T-helper 22 cell (primary cell): Measurements from ENCODE around the gene NTM.

Experiments
- DNase-seq: peaks from one replicate; pipeline ENCODE4 v3.0.0-alpha.2; 2020; ENCODE audit warnings: low read depth

The NTM gene

GRCh38 chr11:131824771-131825170, 454.4 kb downstream of the NTM start:
- no peak for DNase-seq

GRCh38 chr11:131827430-131827829, 457.0 kb downstream of the NTM start:
- no peak for DNase-seq

DNA sequence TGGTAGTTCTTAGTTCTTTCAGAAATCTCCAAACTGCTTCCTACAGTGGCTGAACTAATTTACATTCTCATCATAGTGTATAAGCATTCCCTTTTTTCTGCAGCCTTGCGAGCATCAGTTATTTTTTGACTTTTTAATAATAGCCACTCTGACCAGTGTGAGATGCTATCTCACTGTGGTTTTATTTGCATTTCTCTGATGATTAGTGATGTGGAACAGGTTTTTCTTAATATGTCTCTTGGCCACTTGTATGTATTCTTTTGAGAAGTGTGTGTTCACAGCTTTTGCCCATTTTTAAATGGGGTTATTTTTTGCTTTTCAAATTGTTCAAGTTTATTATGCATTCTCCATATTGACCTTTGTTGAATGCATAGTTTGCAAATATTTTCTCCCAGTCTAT, 459.3 kb downstream of the NTM start:
- no peak for DNase-seq

GRCh38 chr11:131832079-131832478, 461.7 kb downstream of the NTM start:
- no peak for DNase-seq

GRCh38 chr11:131833366-131833765, 463.0 kb downstream of the NTM start:
- DNase-seq: no peak

DNA sequence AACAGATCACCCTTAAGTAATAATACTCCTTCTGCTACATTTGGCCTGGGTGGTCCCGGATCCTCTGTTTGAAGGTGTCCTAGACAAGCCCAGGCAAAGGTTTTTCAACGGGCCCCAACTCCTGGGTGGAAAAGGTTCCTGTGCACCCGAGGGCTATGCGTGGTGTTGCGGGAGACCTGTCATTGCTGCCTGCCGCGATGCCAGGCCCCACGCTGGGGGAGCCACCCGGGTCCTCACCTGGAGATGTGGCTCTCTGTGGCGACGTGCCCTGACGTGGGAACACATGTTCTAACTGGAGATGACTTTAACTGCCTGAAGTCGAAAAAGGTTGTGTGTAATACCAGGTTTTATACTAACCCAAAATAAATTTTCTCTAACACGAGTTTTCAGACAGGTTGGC, 467.1 kb downstream of the NTM start:
- DNase-seq: no peak

GRCh38 chr11:131838016-131838415, 467.6 kb downstream of the NTM start:
- DNase-seq: no peak

DNA sequence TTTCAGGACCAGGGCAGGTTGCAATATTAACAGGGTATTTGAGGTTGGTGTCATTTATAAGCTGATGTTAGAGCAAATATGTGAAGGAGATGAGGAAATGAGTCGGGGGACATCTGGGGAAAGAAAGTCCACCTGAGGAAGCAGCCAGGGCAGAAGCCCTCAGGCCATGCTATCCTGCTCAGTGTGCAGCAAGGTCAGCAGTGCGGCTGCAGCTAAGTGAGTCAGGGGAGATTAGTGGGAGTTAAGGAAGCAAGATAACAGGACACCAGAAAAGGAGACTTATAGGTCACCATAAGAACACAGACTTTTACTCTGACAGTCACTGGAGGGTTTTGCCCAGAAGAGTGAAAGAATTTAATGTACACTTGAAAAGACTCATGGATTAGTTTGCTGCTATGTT, 468.9 kb downstream of the NTM start:
- no peak for DNase-seq

DNA sequence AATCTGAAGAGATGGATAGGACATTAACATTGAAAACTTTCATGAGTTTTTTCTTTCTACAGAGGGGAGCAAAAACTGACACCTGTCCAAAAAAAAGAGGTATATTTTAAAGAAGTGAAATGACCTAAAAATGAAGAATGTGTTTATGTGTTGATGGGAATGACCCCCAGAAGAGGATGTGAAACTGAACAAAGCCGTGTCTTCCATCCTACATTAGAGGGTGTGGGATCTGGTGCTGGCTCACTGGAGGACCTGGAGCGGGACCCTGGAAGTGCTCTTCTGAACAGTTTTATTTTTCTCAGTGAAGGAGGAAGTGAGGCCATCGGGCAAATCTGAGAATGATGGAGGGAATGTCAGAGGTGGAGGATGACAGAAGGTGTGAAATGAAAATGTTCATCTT, 470.1 kb downstream of the NTM start:
- DNase-seq: no peak

- no peak for DNase-seq
These were observed 470.6 kb downstream of the NTM start for GRCh38 chr11:131841028-131841427.

DNA sequence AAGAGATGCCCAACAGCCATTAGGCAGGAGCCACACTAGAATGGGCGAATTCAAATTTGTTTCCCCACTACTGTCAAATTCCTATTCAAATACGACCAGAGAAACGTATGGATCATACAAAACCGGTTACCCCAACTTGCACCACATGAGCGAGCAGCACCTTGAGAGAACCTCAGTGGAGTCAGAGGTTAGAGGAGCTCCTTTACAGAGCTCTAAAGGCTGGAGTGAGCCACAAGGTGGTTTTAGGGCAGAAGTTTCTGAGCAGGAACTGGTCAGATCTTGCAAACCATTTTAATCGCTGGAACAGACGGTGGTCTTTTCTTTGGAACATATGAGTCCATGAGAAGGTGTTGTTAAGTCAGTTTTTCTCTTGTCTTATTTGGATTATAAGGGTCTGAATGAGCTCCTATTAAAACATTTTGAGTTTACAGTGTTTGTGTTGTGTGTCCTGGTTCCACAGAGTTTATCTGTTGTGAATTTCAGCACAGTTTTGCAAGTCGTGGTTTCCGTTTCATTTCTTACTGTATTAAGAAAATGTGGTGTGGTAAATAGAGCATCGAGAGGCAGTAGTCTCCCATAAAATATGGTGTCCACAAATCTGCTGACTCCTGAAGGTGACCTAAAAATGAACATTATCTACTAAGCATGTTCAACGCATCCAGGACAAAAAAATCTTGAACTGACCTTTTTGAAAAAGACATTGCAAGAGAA, 471.7 kb downstream of the NTM start:
- no peak for DNase-seq

DNA sequence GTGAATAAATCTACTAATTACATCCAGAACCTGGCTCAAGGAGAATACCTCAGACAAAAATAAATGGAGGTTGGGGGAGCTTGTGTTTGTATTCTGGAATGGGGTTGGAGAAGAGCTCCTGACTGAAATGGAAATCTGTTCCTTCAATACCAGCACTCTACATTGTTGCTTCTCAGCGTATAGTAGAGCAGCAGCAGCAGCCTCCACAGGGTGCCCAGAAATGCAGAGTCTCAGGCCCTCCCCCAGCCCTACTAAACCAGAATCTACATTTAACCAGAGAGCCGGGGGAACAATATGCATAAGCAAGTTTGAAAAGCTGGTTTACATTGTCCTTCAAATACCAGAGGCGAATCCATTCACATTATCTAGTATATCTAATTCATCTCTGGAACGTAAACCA, 474.8 kb downstream of the NTM start:
- no peak for DNase-seq

GRCh38 chr11:131849485-131849884, 479.1 kb downstream of the NTM start:
- no peak for DNase-seq

- DNase-seq: no peak
These were observed 480.1 kb downstream of the NTM start for GRCh38 chr11:131850507-131850906.

GRCh38 chr11:131851964-131852755, 481.7 kb downstream of the NTM start:
- DNase-seq: no peak

GRCh38 chr11:131852757-131853156, 482.3 kb downstream of the NTM start:
- no peak for DNase-seq

DNA sequence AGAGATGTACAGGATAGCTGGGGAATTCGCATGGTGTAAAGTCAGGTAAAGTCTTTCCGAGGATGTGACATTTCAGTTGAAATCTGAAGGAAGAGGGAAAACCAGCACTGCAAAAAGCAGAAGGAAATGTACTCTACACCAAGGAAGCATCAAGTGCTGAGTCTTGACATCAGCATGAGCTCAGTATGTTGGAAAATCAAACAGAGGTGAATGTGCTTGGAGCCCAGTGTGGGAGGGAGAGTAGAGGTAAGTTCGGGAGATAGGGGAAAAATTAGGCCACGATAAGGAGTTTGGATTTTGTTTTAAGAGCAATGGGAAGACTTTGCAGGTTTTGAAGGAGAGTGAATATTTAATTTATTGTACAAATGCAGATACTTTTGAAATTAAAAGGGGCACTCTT, 484.0 kb downstream of the NTM start:
- DNase-seq: no peak

GRCh38 chr11:131855320-131855719, 484.9 kb downstream of the NTM start:
- DNase-seq: no peak

DNA sequence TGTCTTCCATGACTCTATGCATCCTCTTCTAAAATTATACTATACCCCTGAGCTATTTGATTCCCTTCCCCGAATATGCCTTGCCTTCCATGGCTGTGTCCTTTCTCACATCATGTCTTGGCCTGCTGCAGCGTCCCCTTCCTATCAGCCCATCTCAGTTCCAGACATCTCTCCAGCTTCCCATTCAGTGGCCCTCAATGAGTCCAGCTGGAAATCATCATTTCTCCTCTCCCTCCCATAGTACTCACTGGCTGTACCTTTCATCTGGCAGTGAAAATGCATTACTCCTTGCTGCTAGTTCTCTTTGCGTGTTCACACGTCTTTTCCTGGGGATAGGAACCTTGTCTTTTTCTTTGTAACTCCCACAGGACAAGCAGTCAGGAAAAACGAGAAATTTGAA, 486.8 kb downstream of the NTM start:
- no peak for DNase-seq

DNA sequence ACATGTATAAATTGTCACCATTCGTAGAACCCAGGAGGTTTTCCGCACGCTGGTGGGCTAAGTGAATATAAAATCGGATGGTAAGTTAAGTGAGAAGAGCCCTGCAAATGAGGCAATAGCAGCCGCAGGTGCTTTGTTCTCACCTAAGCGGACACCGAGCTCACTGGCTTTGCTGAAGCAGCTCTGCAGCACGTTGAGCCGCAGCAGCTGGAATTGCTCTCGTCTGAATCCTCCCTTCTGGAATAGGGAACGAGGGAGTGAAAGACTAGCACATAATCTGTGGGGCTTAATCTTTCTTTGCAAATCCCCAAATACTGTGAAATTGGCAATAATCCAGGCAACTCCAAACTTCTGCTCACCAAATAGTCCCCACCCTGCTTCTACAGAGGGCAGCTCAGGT, 488.1 kb downstream of the NTM start:
- DNase-seq: no peak

DNA sequence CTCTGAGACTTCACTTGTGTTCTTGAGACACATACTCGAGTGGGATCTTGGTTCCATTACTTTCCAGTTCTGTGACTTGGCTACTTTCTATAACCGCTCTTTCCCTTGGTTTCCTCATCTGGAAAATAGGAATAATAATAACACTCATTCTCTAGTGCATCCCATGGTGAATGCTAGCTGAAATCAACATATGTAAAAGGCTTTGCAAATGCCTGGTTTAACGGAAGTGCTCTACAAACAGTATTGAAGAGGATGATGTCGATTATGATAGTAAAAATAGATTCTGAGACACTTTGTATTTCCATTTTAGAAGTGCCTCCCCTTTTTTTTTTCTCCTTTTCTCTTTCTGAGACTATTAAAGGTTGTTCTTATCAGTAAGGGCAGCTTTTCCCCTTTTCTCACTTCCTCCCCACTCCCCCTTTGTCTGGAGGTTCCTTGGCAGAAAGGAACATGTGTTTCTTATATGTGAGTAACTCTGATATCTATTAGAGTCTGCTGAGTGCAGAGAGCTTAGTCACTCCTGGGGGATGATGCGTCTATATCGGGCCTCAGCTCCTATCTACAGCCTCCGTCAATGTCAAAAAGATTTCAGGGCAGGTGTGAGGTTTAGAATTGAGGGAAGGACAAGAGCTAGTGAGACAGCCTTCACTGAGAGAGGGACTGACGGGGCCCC, 489.3 kb downstream of the NTM start:
- no peak for DNase-seq

DNA sequence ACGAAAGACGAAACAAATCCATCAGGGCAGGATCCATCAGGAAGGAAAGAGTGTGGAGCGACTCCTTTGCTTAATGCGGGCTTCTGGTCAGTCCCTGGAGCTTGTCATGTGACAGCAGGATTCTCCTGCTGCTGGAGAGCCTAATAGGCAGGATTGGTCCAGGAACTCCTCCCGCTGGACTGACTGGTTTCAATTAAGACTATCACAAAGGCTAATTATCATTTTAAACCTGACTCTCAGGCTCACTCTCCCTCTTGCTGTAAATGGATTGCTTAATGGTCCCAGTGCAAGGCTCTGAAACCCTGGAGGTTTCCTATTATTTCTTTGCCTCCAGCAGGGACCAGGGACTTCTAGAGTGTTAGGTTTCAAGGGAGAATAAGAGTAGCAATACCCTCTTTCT, 493.8 kb downstream of the NTM start:
- DNase-seq: no peak

GRCh38 chr11:131865860-131866259, 495.4 kb downstream of the NTM start:
- DNase-seq: no peak
